G401.6 (cell line): Measurements from ENCODE around the gene CES2.
"Not testable (repeated sequence)": the region's sequence is repeated elsewhere in the genome, so short reads cannot be mapped to it uniquely, and the experiment has no call there.

Experiments used
- FAIRE-seq: peaks from 2 replicates; lab custom pipeline; 2012; peaks lifted over from hg19 to GRCh38; lab: Jason Lieb, UNC

The CES2 gene, protein sequence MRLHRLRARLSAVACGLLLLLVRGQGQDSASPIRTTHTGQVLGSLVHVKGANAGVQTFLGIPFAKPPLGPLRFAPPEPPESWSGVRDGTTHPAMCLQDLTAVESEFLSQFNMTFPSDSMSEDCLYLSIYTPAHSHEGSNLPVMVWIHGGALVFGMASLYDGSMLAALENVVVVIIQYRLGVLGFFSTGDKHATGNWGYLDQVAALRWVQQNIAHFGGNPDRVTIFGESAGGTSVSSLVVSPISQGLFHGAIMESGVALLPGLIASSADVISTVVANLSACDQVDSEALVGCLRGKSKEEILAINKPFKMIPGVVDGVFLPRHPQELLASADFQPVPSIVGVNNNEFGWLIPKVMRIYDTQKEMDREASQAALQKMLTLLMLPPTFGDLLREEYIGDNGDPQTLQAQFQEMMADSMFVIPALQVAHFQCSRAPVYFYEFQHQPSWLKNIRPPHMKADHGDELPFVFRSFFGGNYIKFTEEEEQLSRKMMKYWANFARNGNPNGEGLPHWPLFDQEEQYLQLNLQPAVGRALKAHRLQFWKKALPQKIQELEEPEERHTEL

DNA sequence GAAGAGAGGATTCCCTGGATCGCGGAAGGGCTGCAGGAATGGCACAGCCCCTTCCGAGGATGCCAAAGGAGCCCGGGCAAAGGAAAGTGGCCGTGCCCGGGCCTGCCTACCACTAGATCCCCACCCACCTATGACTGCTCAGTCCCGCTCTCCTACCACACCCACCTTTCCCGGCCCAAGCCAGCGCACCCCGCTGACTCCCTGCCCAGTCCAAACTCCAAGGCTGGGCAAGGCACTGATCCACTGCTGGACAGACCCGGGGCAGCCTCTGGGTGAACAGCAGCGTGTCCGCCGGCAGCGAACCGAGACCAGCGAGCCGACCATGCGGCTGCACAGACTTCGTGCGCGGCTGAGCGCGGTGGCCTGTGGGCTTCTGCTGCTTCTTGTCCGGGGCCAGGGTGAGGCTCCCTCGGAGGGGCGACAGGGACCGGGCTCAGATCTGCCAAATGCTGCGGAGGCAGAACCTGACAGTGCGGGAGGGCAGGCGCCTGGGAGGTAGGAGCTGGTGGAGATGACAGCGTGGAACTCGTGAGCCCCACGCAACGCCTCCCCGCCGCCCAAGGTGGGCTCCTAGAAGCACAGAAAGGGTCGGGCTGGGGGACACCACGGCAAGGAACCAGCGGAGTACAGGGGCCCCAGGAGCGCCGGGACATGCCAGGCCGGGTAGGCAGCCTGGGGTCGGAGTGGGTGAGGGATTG lies at the start of gene CES2:
Gene CES2, plus strand, starts transcription at position 203 of the 698 bp plus-strand sequence. Its CDS starts 120 bp downstream, at position 323.
- FAIRE-seq, result no peak

DNA sequence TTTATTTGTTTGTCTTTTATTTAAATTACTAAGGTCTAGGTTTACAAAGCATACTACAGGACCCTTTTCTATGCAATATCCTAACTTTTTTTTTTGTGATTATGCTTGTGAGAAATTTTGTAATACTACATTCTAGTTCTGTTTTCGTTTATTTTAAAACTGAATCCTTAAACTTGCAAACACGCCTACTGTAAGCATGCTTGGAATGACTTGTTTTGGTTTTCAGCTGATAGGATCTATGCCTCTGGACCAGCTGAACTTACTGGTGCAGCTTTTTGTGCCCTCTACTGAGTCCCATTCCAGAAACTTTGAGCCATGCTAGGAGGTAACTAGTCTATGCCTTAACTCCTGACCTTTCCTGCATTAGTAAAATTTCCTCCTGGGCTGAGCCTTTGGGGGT lies 49.0 kb upstream of the CES2 start:
- FAIRE-seq, result no peak

DNA sequence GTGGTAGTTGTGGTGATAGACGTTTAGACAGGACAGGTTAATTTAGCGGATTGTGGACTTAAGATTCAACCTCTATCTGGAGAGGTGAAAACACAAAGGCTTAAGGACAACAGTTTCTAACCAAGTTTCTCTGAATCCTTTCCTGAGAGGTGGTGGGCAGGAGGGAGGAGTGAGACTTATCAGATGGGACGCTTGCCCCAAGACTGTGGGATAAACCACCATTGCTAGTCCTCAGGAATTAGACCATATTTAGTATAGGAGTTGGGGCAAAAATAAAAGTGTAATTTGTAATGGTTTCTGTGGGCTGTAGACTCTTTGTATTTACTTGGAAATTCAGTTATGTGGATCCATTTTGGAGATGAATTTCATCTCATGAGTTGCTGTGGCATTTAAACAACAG lies 48.4 kb upstream of the CES2 start:
- no peak for FAIRE-seq

DNA sequence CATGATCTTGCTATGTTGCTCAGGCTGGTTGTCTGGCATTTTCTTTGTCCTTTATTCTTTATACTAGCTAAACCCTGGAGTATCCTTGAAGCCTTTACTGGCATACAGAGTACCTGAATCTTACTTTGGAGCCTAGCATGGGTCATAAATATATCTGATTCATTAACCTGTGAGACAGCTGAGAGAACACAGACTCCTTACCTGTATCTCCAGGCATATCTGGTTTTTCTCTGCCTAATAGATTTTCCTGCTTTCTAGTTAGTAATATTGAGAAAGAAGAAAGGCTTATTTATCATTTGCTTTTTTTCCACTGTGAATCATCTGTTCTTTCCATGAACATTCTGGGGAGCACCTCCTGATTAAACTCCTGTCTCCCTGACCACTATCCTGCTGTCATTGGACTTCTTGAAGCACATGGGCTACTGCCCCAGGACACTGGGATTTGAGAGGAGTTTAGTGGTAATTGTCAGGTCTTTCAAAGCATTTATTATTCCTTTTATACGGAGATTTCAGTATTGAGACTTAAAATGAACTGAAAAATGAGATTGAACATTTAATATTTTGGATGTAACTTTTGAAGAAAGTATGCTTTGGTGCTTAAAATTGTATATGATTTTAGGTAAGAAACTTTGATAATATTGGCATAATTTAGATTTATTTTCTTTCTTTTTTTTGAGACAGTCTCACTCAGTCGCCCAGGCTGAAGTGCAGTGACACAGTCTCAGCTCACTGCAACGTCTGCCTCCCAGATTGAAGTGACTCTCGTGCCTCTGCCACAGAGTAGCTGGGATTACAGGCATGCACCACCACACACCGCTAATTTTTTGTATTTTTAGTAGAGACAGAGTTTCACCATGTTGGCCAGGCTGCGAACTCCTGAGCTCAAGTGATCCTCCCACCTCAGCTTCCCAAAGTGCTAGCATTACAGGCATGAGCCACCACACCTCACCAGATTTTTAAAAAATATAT lies 46.4 kb upstream of the CES2 start:
- no peak for FAIRE-seq

DNA sequence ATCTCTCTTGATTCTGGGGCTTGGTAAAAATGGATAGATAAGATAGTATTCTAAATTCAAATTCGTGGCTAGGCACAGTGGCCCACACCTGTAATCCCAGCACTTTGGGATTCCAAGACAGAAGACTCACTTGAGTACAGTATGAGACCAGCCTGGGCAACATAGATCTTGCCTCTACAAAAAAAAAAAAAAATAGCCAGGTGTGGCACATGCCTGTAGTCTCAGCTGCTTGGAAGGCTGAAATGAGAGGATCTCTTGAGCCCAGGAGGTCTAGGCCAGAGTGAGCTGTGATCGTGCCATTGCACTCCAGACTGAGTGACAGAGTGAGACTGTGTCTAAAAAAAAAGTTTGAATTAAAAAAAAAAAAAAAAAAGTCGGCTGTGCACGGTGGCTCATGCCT lies 45.7 kb upstream of the CES2 start:
- no peak for FAIRE-seq

DNA sequence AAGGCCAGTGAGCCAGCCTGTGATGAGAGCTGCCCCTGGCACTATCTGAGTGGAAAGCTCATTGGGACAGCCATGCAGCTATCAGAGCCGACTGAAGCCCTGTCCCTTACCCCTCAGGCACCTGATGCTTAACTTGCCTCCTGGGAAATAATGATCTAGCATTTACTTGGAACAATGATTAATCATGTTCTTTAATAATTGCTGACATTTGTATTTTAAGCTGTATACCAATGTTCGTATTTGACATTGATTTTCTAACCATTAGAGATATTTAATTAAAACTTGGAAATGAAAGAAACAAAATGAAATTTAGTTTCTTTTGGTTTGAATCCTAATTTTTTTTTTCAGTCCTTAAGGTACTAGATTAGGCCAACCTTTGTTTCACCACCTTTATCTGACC lies 44.5 kb upstream of the CES2 start:
- FAIRE-seq, result no peak

DNA sequence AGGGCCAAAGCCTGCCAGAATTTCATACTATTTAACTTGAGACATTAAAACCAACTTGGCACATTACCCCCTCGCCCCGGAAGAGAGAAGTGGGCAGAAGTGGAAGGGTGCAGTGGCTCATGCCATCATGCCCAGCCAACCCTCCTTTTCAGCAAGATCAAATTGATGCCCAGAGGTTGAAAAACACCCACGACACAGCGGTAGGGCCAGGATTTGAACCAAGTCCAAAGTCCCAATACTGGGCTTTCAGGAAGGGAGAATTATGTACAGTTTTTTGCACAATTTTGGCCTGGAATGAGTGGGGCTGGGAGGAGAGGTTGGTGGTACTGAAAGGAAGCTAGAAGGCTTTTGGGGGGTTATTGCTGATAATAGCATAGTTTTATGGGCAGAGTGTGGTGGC lies 44.0 kb upstream of the CES2 start:
- no peak for FAIRE-seq

DNA sequence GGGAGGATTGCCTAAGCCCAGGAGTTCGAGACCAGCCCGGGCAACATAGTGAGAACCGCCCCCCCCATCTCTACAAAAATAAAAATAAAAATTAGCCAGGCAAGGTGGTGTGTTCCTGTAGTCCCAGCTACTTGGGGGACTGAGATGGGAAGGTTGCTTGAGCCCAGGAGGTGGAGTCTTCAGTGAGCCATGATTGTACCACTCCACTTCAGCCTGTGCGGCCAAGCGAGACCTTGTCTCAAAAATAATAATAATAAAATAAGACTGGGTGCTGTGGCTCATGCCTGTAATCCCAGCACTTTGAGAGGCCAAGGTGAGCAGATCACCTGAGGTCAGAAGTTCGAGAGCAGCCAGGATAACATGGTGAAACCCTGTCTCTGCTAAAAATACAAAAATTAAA lies 43.5 kb upstream of the CES2 start:
- FAIRE-seq, result no peak

DNA sequence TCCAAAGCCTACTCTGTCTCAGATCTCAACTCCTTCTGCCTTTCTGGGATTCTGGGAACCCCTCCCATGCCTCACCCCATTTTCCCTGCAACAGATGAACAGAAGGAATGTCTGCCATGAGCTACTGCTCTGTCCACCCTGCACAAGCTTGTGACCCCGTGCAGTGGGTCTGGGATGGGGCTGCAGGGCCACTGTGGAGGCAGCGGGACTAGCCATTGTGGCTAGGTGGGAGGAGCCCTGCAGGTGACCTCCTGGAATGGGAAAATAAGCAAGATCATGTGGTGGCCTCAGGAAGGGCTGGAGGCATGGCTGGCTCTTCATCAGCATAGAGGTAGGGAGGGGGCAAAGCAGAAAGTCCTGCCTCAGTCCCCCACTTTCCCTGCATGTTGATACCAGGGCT lies 41.3 kb upstream of the CES2 start:
- no peak for FAIRE-seq

DNA sequence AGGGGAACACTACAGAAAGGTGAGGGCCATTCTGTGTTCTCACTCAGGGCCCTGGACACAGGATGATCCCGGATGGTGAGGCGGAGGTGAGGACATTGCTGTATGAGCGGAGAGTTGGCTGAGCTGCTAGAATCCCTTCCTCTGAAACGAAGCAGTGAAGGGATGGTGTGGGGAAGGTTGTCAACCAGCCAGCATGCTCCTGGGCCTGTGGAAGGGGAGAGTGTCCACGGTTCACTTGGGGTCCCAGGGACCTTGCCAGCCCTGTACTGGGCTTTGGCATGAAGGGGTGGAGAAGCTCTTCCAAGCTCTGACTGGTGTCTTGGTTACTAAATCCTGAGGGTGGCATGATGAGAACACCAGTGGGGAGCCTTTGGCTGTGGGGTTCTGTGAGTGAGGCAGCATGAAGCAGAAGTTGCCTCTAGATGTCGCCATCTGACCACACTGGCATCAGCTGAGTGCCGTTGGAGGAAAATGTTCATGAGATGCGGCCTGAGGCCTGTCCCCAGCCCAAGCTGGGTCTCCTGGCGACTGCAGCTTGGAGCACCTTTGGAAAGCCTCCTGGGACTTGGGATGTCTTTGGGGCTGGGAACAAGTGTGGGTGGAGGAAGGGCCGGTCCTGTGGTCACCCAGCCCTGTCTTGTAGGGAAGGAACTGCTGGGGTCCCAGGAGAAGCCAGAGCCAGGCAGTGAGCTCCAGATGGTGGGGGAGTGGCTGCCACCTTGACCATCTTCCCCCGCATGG lies 40.2 kb upstream of the CES2 start:
- FAIRE-seq, result peak; percentile 47

DNA sequence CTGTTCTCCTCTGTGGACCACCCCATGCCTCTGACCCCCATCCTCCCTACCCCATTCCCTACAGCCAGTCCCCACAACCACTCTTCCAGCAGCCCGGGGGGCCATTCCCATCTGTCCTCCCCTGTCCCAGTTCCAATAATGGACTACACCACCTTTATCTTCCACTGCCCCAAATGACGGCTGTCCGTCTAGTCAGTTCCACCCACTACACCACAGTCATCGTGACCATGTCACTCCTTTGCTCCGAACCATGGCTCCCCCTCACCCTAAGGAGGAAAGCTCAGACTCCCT lies 39.7 kb upstream of the CES2 start:
- FAIRE-seq, result no peak

DNA sequence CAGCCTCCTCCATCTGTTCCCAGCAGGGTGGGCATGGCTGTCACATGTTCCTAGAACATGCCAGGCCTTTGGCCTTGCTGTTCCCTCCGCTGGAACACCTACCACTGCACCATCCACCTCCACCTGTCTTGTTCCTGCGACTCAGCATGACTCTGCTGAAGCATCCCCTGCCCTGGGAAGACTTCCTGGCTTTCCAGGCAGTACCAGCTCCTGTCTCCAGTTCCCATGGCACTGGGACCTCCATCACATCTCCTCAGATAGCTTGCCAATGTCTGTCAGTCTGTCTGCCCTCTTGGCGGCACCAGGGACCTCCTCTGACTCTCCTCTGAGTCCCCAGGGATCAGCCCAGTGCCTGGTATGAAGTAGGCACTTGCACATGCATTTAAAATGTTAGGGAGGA lies 39.3 kb upstream of the CES2 start:
- FAIRE-seq, result no peak

DNA sequence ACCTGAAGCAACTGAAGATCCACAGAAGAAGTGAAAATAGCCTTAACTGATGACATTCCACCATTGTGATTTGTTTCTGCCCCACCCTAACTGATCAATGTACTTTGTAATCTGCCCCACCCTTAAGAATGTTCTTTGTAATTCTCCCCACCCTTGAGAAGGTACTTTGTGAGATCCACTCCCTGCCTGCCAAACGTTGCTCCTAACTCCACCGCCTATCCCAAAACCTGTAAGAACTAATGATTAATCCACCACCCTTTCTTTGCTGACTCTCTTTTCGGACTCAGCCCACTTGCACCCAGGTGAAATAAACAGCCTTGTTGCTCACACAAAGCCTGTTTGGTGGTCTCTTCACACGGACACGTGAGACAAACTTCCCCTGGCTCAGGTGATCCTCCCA lies 38.6 kb upstream of the CES2 start:
- FAIRE-seq, result not testable (repeated sequence)

DNA sequence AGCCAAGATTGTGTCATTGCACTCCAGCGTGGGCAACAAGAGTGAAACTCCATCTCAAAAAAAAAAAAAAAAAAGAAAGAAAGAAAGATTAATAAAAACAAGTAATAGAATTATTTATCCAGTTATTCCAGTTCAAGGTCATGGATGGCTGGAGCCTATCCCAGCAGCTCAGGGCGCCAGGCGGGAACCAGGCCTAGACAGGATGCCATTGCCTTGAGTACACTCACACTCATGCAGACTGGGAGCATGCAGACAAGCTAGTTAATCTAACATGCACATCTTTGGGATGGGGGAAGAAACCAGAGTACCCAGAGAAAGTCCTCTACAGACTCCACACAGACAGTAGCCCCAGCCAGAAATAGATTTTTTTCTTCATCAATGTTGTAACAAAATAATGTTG lies 37.1 kb upstream of the CES2 start:
- no peak for FAIRE-seq

DNA sequence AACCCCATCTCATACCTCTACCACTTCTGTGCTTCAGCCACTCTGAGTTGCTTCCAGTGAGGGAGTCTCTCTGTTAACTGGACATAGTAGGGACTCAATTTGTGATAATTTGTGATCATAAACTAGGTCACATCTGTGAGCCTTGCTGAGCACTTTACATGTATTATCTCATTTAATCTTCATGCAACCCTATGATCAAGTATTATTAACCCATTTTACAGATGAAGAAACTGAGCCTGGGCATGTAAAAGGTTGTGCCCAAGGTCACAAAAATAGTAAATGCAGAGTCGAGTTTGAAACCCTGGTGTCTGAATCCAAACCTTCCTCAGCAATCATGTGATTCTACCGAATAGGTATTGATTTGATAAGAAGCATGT lies 36.4 kb upstream of the CES2 start:
- no peak for FAIRE-seq

DNA sequence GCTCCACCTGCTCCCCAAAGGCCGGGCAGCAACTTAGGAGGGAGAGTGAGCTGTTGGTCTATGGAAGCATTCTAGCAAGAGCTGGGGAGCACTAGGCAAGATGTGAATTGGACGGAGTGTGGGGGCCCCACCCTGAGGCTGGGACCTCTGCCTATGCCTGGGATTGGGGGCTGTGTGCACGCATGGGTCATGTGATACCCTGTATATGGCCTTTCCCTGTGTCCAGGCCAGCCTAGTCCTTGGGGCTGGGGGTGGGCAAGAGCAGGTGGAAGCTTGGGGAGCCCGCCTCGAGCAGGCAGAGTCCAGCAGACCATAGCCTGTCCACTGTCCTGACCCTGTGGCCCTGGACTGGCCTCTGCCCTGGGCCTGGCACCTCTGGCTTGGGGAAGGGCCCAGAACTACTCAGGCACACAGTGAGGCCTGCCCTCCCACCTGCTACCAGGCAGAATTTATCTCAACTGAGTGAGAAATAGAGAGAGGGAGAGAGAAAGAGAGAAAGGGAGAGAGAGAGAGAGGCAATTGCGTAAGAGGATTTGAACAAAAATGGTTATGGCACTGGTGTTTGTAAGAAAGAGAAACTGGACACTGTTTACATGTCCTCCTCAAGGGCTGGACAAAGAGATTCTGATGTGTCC lies 35.9 kb upstream of the CES2 start:
- no peak for FAIRE-seq

DNA sequence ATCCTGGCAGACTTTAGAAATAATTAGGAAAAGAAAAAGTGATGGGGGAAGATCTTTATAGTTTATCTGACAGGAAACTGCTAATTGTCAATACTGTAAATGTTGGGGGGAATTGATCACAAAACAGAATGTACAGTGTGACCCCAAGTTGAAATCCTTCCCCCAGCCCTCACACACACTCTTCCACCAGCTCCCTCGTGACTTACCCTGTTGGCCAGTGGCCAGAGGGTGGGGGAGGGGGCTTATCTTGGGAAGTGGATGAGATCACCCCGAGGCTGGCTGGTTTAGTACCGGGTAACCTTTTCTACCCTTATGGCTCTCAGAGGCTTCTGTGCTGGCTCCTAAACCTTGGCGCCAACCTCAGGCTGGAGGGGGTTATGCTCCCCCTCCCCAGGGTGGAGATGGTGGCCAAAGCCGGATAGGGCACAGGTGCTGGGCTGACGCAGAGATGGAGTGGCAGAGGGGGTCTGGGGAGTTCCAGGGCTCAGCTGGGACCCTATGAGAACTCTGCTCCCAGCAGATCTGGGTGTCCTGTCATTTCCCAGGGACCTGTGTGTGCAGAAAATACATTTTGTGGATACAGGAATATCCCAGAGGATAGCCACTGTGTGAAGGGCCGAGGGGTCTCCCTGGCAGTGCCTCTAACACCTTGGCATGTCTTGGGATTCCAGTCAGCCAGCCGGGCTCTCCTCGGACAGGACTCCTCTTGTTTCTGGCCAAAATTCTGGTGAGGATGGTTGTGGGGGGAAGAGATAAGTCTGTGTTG lies 35.2 kb upstream of the CES2 start:
- FAIRE-seq, result no peak

DNA sequence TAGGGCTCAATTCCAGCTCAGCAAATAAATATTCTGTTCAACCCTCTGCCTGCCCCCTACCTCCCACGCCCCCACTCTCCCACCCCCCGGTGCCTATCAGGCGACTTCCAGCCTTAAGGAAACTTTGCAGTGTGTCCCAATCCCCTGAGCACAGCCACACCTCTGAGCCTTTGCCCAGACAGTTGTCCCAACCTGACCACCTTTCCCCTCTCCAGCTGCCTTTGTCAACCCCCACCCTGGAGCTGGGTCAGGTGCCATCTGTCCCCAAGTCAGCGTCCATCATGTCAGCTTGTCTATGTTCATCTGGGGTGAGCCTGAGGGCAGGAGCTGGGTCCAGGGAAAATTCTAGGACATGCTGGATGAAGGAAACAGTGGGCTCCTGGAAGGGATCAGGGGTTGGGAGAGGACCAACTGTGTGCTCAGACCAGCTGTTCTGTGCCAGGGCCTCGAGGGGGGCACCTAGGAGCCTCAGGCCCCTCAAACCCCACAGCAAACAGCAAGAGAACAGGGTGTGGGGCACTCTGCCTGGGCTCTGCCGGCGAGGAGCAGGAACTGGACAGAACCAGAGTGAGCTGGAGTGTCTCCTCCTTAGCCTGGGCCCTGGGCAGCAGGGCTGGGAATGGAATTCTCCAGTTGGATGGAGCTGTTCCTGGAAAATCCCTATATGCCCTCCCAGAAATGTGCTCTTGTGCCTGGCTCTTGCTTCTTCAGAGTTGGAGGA lies 34.4 kb upstream of the CES2 start:
- FAIRE-seq, result no peak

DNA sequence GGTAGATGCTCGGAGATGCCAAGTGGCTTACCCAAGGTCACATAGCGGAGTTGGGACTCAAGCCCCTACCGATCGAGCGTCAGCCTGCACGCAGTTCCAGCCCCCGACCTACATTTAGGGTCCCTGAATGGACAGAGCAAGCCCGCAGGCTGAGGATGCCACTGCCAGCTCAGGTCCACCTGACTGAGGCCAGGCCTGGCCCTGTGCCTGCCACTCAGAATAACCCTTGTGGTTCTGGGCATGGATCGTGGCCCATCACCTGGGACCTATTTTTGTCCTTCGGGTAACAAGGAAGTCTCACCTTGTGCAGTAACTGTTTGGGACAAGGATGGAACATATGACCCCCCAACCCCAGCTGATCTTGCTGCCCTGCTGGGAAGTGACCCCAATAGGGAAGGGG lies 33.7 kb upstream of the CES2 start:
- FAIRE-seq, result no peak
